ENCODE measurements around the gene KANSL2. TPM values are rescaled to one million over a fixed set of nuclear protein-coding genes. Genes with fewer than 3 reads are reported as not detected.
"Not testable (repeated sequence)": the region's sequence is repeated elsewhere in the genome, so short reads cannot be mapped to it uniquely, and the experiment has no call there.

KANSL2 gene
- total RNA-seq, 1 donor from 2014 or later, result 23.1 TPM

- H3K4me1 ChIP-seq, result peaks cover 42% of the 10 kb centered on the region
- H3K36me3 ChIP-seq, result peaks cover 27% of the 10 kb centered on the region
- H3K4me3 ChIP-seq, result peak within 1 kb of the TSS; percentile 80
- H3K9me3 ChIP-seq (replicated peaks), result peaks cover 15% of the 10 kb centered on the region
- peak within 1 kb of the TSS; percentile 91 for H3K27ac ChIP-seq (replicated peaks)
- peak; percentile 99 for DNase-seq
- intact Hi-C loops (cut with micrococcal nuclease), result no loop called here
- no peaks in the 10 kb centered on the region for H3K27me3 ChIP-seq (ENCODE audit: low read depth)
- peak; percentile 35 for TF ChIP-seq CTCF (IDR thresholded peaks at IDR 0.05; ENCODE audit: borderline replicate concordance)
Observed at GRCh38 chr12:48716493-48717251, 34.6 kb upstream of the KANSL2 start, which contains the start of gene CCNT1. Gene CCNT1, minus strand, starts transcription at chr12:48716707. Its CDS starts 32 bp downstream, at chr12:48716675.

GRCh38 chr12:48716168-48716492 is 34.1 kb upstream of the KANSL2 start:
- no peak for DNase-seq
- peaks cover 33% of the 10 kb centered on the region for H3K36me3 ChIP-seq
- peak overlapping the region; percentile 91 for H3K27ac ChIP-seq (replicated peaks)
- peaks cover 12% of the 10 kb centered on the region for H3K9me3 ChIP-seq (replicated peaks)
- intact Hi-C loops (cut with micrococcal nuclease), result no loop called here
- peaks cover 47% of the 10 kb centered on the region for H3K4me1 ChIP-seq
- no peaks in the 10 kb centered on the region for H3K27me3 ChIP-seq (ENCODE audit: low read depth)
- TF ChIP-seq CTCF (IDR thresholded peaks at IDR 0.05; ENCODE audit: borderline replicate concordance), result no peak
- H3K4me3 ChIP-seq, result peak overlapping the region; percentile 80

- Histone ChIP-seq H3K27ac (replicated peaks) (no peak overlapping the region), H3K4me1 (peaks cover 67% of the 10 kb centered on the region), H3K4me3 (no peak overlapping the region), H3K27me3 (ENCODE audit: low read depth) (no peaks in the 10 kb centered on the region), H3K36me3 (peaks cover 45% of the 10 kb centered on the region), H3K9me3 (replicated peaks) (no peaks in the 10 kb centered on the region)
- no peak for DNase-seq
- intact Hi-C loops (cut with micrococcal nuclease), result no loop called here
- no peak for TF ChIP-seq CTCF (IDR thresholded peaks at IDR 0.05; ENCODE audit: borderline replicate concordance)
Observed at GRCh38 chr12:48712209-48712608, 30.2 kb upstream of the KANSL2 start.

GRCh38 chr12:48698822-48699221 is 16.8 kb upstream of the KANSL2 start:
- DNase-seq; H3K4me1 ChIP-seq; H3K4me3 ChIP-seq; H3K27ac ChIP-seq (replicated peaks); H3K9me3 ChIP-seq (replicated peaks); H3K27me3 ChIP-seq (ENCODE audit: low read depth); intact Hi-C loops (cut with micrococcal nuclease): not testable (repeated sequence)
- peaks cover 73% of the 10 kb centered on the region for H3K36me3 ChIP-seq

- no peak for DNase-seq
- Histone ChIP-seq H3K4me1 (peaks cover 10% of the 10 kb centered on the region), H3K27ac (replicated peaks) (no peak overlapping the region), H3K9me3 (replicated peaks) (no peaks in the 10 kb centered on the region), H3K36me3 (peaks cover 72% of the 10 kb centered on the region), H3K4me3 (no peak overlapping the region), H3K27me3 (ENCODE audit: low read depth) (no peaks in the 10 kb centered on the region)
- no peak for TF ChIP-seq CTCF (IDR thresholded peaks at IDR 0.05; ENCODE audit: borderline replicate concordance)
- intact Hi-C loops (cut with micrococcal nuclease), result no loop called here
Observed at GRCh38 chr12:48696626-48697025, 14.6 kb upstream of the KANSL2 start.

GRCh38 chr12:48695859-48696258 is 13.8 kb upstream of the KANSL2 start:
- DNase-seq, result no peak
- H3K9me3 ChIP-seq (replicated peaks), result no peaks in the 10 kb centered on the region
- no peak overlapping the region for H3K27ac ChIP-seq (replicated peaks)
- TF ChIP-seq CTCF (IDR thresholded peaks at IDR 0.05; ENCODE audit: borderline replicate concordance), result no peak
- no peak overlapping the region for H3K4me3 ChIP-seq
- peaks cover 72% of the 10 kb centered on the region for H3K36me3 ChIP-seq
- H3K27me3 ChIP-seq (ENCODE audit: low read depth), result no peaks in the 10 kb centered on the region
- H3K4me1 ChIP-seq, result peaks cover 18% of the 10 kb centered on the region
- intact Hi-C loops (cut with micrococcal nuclease), result no loop called here

Data from left ventricle myocardium inferior (tissue), 1 donor.